Measurements from ENCODE around the gene GPR25.

- TF ChIP-seq RFX5 (IDR thresholded peaks at IDR 0.05; ENCODE audit: low read depth, low read length) = no peak
- TF ChIP-seq BHLHE40 (IDR thresholded peaks at IDR 0.05; ENCODE audit: low read depth, low read length) = no peak
- TF ChIP-seq, protein P1, sequence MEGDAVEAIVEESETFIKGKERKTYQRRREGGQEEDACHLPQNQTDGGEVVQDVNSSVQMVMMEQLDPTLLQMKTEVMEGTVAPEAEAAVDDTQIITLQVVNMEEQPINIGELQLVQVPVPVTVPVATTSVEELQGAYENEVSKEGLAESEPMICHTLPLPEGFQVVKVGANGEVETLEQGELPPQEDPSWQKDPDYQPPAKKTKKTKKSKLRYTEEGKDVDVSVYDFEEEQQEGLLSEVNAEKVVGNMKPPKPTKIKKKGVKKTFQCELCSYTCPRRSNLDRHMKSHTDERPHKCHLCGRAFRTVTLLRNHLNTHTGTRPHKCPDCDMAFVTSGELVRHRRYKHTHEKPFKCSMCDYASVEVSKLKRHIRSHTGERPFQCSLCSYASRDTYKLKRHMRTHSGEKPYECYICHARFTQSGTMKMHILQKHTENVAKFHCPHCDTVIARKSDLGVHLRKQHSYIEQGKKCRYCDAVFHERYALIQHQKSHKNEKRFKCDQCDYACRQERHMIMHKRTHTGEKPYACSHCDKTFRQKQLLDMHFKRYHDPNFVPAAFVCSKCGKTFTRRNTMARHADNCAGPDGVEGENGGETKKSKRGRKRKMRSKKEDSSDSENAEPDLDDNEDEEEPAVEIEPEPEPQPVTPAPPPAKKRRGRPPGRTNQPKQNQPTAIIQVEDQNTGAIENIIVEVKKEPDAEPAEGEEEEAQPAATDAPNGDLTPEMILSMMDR (conservative IDR thresholded peaks at IDR 0.05; ENCODE audit: low read depth, low read length) = no peak
- TF ChIP-seq CEBPB (IDR thresholded peaks at IDR 0.05; ENCODE audit: low read depth, low read length) = no peak
- TF ChIP-seq POLR2A (IDR thresholded peaks at IDR 0.05; ENCODE audit: low read depth, low read length) = no peak
- TF ChIP-seq, protein P2, sequence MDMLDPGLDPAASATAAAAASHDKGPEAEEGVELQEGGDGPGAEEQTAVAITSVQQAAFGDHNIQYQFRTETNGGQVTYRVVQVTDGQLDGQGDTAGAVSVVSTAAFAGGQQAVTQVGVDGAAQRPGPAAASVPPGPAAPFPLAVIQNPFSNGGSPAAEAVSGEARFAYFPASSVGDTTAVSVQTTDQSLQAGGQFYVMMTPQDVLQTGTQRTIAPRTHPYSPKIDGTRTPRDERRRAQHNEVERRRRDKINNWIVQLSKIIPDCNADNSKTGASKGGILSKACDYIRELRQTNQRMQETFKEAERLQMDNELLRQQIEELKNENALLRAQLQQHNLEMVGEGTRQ (IDR thresholded peaks at IDR 0.05; ENCODE audit: low read depth, low read length) = no peak
- no peak for TF ChIP-seq ELK1 (IDR thresholded peaks at IDR 0.05; ENCODE audit: borderline replicate concordance, low read depth, low read length)
- TF ChIP-seq RCOR1 (IDR thresholded peaks at IDR 0.05; ENCODE audit: insufficient replicate concordance, low read length) = no peak
- no peak for TF ChIP-seq RAD21 (IDR thresholded peaks at IDR 0.05; ENCODE audit: low read length)
- no peak for TF ChIP-seq MXI1 (IDR thresholded peaks at IDR 0.05; ENCODE audit: borderline replicate concordance, low read depth, low read length)
- no peak for TF ChIP-seq FOS (IDR thresholded peaks at IDR 0.05; ENCODE audit: low read depth, low read length)
- TF ChIP-seq MAFK (IDR thresholded peaks at IDR 0.05; ENCODE audit: low read depth, low read length) = no peak
These were observed 20.2 kb downstream of the GPR25 start for GRCh38 chr1:200892958-200893357.

All from IMR-90 (cell line).